Measurements from ENCODE around the gene KLHL36. TPM values are rescaled to one million over a fixed set of nuclear protein-coding genes. Genes with fewer than 3 reads are reported as not detected.

The KLHL36 gene
- total and polyA plus RNA-seq, 9 donors, result 20.7 to 94.9 (median 55.9) TPM

DNA sequence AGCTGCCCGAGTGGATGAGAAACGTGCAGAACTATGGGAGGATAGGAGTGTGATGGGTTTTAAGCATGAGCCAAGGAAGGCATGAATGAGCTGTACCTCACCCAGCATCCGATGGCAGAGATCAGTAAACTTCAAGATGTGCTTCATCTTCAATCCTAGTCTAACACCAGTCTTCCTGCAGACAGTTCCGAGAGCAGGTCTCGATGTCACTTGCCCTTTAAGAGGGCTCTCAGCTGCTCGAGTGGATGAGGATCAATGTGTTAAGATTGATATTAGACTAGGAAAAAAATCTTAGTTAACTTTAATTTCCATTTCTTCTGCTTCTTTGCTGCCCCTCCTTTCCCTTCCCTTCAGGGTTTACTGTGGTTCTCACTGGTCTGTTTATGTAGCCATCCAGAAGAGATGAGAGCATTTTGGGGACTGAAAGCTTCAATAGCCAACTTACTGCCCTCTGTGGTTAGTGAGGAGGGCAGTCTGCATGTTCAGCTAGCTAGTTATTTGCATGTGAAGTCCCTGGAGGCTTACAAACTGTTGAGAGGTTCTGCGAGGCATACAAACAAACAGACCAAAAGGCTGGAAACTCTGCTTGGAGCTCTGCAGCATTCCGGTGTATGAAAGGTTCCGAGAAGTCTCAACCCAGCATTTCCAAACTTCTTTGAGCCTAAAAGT, 15.3 kb downstream of the KLHL36 start:
- Histone ChIP-seq H3K27me3 (no peaks in the 10 kb centered on the region), H3K36me3 (no peaks in the 10 kb centered on the region), H3K9me3 (no peaks in the 10 kb centered on the region), H3K4me1 (ENCODE audit: insufficient read depth) (no peaks in the 10 kb centered on the region), H3K27ac (no peak overlapping the region), H3K4me3 (no peak overlapping the region)
- TF ChIP-seq EP300 (IDR thresholded peaks at IDR 0.05), result no peak
- TF ChIP-seq POLR2A (IDR thresholded peaks at IDR 0.05), result no peak
- TF ChIP-seq, protein P1, sequence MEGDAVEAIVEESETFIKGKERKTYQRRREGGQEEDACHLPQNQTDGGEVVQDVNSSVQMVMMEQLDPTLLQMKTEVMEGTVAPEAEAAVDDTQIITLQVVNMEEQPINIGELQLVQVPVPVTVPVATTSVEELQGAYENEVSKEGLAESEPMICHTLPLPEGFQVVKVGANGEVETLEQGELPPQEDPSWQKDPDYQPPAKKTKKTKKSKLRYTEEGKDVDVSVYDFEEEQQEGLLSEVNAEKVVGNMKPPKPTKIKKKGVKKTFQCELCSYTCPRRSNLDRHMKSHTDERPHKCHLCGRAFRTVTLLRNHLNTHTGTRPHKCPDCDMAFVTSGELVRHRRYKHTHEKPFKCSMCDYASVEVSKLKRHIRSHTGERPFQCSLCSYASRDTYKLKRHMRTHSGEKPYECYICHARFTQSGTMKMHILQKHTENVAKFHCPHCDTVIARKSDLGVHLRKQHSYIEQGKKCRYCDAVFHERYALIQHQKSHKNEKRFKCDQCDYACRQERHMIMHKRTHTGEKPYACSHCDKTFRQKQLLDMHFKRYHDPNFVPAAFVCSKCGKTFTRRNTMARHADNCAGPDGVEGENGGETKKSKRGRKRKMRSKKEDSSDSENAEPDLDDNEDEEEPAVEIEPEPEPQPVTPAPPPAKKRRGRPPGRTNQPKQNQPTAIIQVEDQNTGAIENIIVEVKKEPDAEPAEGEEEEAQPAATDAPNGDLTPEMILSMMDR (IDR thresholded peaks at IDR 0.05), result no peak
- intact Hi-C loops (cut with DNase I), result no loop called here
- WGBS, 3 donors, result 66 to 82% (median 70%) methylated on average over 9 of the region's 9 CpGs
- DNase-seq, result no peak

DNA sequence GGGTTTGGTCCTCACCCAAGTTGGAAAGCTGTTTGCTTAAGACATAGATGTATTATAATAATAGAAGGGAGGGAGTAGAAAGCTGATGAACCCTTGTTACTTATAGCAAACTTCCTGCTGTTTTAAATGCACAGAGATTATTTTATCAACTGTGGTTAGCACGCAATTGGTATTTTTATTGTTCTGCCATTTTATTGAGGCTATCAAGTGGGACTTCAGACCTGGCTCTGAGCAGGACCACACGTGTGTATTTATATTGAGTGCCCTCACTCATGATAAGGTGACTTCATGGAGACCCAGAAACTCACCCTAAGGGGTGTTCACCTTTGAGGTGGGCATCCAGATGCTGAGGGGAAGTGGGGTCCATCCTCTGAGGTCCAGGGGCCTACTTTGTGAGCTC, 17.0 kb downstream of the KLHL36 start:
- H3K36me3 ChIP-seq, result no peaks in the 10 kb centered on the region
- intact Hi-C loops (cut with DNase I), result no loop called here

DNA sequence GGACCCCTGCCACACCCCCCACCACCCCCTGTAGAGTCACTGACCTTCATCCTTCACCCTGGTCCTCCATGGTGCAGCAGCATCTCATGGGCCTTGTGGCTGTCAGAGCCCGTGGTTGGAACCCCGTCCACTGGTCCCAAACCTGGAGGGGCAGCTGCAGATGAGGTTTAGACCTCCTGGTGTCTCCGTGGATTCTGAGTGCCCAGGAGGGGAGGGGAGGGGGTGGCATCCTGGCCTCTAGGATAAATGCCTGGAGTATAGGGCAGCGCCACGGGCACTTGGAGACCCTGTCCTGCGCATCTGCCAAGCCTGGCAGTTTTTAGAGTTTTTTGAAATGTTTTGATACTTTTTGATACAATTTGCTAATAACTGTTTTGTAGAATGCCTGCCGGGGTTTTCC, 17.5 kb downstream of the KLHL36 start:
- Histone ChIP-seq H3K36me3 (no peaks in the 10 kb centered on the region), H3K27me3 (no peaks in the 10 kb centered on the region), H3K9me3 (no peaks in the 10 kb centered on the region), H3K4me3 (no peak overlapping the region), H3K4me1 (ENCODE audit: insufficient read depth) (no peaks in the 10 kb centered on the region), H3K27ac (no peak overlapping the region)
- DNase-seq, result no peak
- intact Hi-C loops (cut with DNase I), result no loop called here
- WGBS, 3 donors, result 89 to 98% (median 96%) methylated on average over 7 of the region's 7 CpGs
- TF ChIP-seq, protein P1 (IDR thresholded peaks at IDR 0.05), result no peak
- TF ChIP-seq POLR2A (IDR thresholded peaks at IDR 0.05), result no peak
- TF ChIP-seq EP300 (IDR thresholded peaks at IDR 0.05), result no peak

More for the DNA sequence above, 17.0 kb downstream of the KLHL36 start:
- WGBS, 3 donors, result 78 to 87% (median 78%) methylated on average over 2 of the region's 2 CpGs
- Histone ChIP-seq H3K9me3 (no peaks in the 10 kb centered on the region), H3K4me3 (no peak overlapping the region), H3K27me3 (no peaks in the 10 kb centered on the region), H3K27ac (no peak overlapping the region), H3K4me1 (ENCODE audit: insufficient read depth) (no peaks in the 10 kb centered on the region)
- DNase-seq, result no peak
- TF ChIP-seq, protein P1 (IDR thresholded peaks at IDR 0.05), result no peak
- no peak for TF ChIP-seq POLR2A (IDR thresholded peaks at IDR 0.05)
- TF ChIP-seq EP300 (IDR thresholded peaks at IDR 0.05), result no peak

DNA sequence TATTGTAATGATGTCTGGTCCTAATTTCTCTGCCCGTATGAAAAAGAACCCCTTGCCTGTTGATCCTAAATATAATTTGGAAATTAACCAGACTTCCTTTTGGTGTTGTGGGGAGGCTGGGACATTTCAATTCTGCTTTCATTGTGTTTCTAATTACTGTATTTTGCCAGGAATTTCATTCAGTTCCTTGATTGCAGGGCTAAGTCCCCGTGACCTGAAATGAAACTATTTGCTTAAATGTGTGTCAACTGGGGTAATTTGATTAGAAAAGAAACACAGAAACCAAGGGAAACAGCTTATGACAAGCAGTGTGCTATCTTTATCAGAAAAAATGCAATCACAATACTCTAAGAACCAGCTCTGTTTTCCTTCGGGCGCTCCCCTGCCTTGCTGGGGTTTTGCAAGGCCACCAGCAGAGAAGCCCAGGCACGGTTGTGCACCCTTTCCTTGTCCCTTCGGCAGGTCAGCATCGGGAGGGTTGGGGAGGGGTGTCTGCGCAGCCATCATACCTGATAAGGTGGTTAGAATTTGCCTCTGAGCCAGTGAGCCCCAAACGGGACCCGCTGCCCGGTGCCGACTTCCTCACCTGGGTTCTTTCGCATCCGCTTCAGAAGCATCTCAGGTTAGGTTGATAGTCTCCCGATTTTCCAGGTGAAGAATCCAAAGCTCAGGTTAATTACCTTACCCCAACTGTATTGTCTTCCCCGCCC, 19.4 kb downstream of the KLHL36 start:
- WGBS, 3 donors, result 59 to 68% (median 68%) methylated on average over 16 of the region's 16 CpGs
- Histone ChIP-seq H3K36me3 (no peaks in the 10 kb centered on the region), H3K9me3 (no peaks in the 10 kb centered on the region), H3K27ac (no peak overlapping the region), H3K4me1 (ENCODE audit: insufficient read depth) (no peaks in the 10 kb centered on the region), H3K27me3 (no peaks in the 10 kb centered on the region), H3K4me3 (no peak overlapping the region)
- TF ChIP-seq, protein P1 (IDR thresholded peaks at IDR 0.05), result no peak
- TF ChIP-seq POLR2A (IDR thresholded peaks at IDR 0.05) (no peak), EP300 (IDR thresholded peaks at IDR 0.05) (no peak)
- no peak for DNase-seq
- intact Hi-C loops (cut with DNase I), result no loop called here
